ENCODE results near the gene SMARCA4. TPM values are rescaled to one million over a fixed set of nuclear protein-coding genes. Genes with fewer than 3 reads are reported as not detected.

The SMARCA4 gene
- total RNA-seq, 1 experiment from 2014 or later, result 127 TPM

GRCh38 chr19:11033763-11034162 is 72.9 kb downstream of the SMARCA4 start:
- intact Hi-C loops (cut with micrococcal nuclease), result no loop called here

DNA sequence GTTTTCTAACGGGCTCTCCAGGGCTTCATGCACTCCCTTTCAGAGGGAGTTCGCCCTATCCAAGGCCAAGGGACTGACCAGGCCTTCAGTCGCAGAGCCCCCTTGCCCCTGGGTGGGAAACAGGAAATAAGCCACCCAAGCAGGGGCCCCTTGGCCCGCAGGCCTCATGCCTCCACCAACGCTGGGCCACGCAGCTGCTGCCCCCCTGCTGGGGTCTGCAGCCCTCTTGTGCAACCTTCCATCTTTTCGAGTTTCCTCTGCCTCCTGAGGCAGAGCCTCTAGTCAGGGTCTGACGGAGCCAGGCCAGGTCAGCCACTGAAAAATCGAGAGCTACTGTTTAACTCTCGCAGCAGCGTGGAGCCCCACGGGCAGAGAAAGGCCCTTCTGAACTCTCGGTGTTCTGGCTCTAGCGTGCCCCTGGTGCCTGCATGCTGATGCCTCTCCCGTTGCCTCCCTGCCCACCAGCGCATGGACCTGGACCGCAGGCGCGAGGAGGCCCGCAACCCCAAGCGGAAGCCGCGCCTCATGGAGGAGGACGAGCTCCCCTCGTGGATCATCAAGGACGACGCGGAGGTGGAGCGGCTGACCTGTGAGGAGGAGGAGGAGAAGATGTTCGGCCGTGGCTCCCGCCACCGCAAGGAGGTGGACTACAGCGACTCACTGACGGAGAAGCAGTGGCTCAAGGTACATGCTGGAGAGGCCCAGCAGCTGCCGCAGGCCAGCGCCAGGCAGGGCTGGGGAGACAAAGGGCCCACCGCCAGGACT is 73.8 kb downstream of the SMARCA4 start:
- Mint-ChIP-seq H3K27ac (ENCODE audit: low read depth, unreplicated experiment) (peak overlapping the region; percentile 67), H3K27me3 (ENCODE audit: insufficient read depth, unreplicated experiment) (no peaks in the 10 kb centered on the region)

More at GRCh38 chr19:11033763-11034162, 72.9 kb downstream of the SMARCA4 start:
- CTCF ChIA-PET, result interaction anchor here (0.6 to 3.2 kb wide), 3 partner anchors 51 to 84 kb away, joined by 3 to 31 read pairs (median 4); partner anchors contain the start of gene LDLR
- no peaks in the 10 kb centered on the region for H3K27me3 Mint-ChIP-seq (ENCODE audit: insufficient read depth, unreplicated experiment)
- DNase-seq (ENCODE audit: unreplicated experiment), result no peak
- TF ChIP-seq, protein P1, sequence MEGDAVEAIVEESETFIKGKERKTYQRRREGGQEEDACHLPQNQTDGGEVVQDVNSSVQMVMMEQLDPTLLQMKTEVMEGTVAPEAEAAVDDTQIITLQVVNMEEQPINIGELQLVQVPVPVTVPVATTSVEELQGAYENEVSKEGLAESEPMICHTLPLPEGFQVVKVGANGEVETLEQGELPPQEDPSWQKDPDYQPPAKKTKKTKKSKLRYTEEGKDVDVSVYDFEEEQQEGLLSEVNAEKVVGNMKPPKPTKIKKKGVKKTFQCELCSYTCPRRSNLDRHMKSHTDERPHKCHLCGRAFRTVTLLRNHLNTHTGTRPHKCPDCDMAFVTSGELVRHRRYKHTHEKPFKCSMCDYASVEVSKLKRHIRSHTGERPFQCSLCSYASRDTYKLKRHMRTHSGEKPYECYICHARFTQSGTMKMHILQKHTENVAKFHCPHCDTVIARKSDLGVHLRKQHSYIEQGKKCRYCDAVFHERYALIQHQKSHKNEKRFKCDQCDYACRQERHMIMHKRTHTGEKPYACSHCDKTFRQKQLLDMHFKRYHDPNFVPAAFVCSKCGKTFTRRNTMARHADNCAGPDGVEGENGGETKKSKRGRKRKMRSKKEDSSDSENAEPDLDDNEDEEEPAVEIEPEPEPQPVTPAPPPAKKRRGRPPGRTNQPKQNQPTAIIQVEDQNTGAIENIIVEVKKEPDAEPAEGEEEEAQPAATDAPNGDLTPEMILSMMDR (IDR thresholded peaks at IDR 0.05; ENCODE audit: unreplicated experiment), result no peak
- no peaks in the 10 kb centered on the region for H3K9me3 Mint-ChIP-seq (ENCODE audit: unreplicated experiment)
- H3K4me1 Mint-ChIP-seq (ENCODE audit: insufficient read depth, unreplicated experiment), result peaks cover 22% of the 10 kb centered on the region
- peaks cover 83% of the 10 kb centered on the region for H3K36me3 Mint-ChIP-seq (ENCODE audit: insufficient read depth, unreplicated experiment)
- no peak overlapping the region for H3K4me3 Mint-ChIP-seq (ENCODE audit: unreplicated experiment)
- no peak overlapping the region for H3K27ac Mint-ChIP-seq (ENCODE audit: low read depth, unreplicated experiment)
- no TSS peak for BruUV-seq (replicated peaks)
- POLR2A ChIA-PET, result interaction anchor here (3.8 kb wide), 1 partner anchor 56 kb away, joined by 59 read pairs; the partner anchor contains the start of gene LDLR

GRCh38 chr19:11035441-11036377 is 74.9 kb downstream of the SMARCA4 start:
- TF ChIP-seq, protein P1 (IDR thresholded peaks at IDR 0.05; ENCODE audit: unreplicated experiment), result peak; percentile 95
- intact Hi-C loops (cut with micrococcal nuclease), result loop anchor here (1.0 to 2.0 kb wide), 5 partner anchors 50 to 169 kb away; partner anchors contain the start of gene LDLR
- BruUV-seq (replicated peaks), result no TSS peak
- Mint-ChIP-seq H3K27ac (ENCODE audit: low read depth, unreplicated experiment) (peak overlapping the region; percentile 67), H3K4me3 (ENCODE audit: unreplicated experiment) (no peak overlapping the region), H3K9me3 (ENCODE audit: unreplicated experiment) (no peaks in the 10 kb centered on the region), H3K4me1 (ENCODE audit: insufficient read depth, unreplicated experiment) (peaks cover 22% of the 10 kb centered on the region), H3K36me3 (ENCODE audit: insufficient read depth, unreplicated experiment) (peaks cover 79% of the 10 kb centered on the region), H3K27me3 (ENCODE audit: insufficient read depth, unreplicated experiment) (no peaks in the 10 kb centered on the region)
- CTCF ChIA-PET, result interaction anchor here (0.5 to 3.2 kb wide), 50 partner anchors 9 to 586 kb away, joined by 3 to 63 read pairs (median 4); partner anchors contain the start of gene LDLR
- POLR2A ChIA-PET, result interaction anchor here (0.6 to 3.8 kb wide), 13 partner anchors 15 to 133 kb away, joined by 3 to 59 read pairs (median 5); partner anchors contain the start of gene LDLR
- peak; percentile 99 for DNase-seq (ENCODE audit: unreplicated experiment)

More for the DNA sequence above, 73.8 kb downstream of the SMARCA4 start:
- Mint-ChIP-seq H3K36me3 (ENCODE audit: insufficient read depth, unreplicated experiment) (peaks cover 86% of the 10 kb centered on the region), H3K4me3 (ENCODE audit: unreplicated experiment) (no peak overlapping the region), H3K4me1 (ENCODE audit: insufficient read depth, unreplicated experiment) (peaks cover 22% of the 10 kb centered on the region), H3K9me3 (ENCODE audit: unreplicated experiment) (no peaks in the 10 kb centered on the region)
- intact Hi-C loops (cut with micrococcal nuclease), result no loop called here
- BruUV-seq (replicated peaks), result no TSS peak
- TF ChIP-seq, protein P1 (IDR thresholded peaks at IDR 0.05; ENCODE audit: unreplicated experiment), result no peak
- ChIA-PET CTCF (interaction anchor here (0.6 to 3.2 kb wide), 18 partner anchors 8 to 170 kb away, joined by 3 to 63 read pairs (median 5); partner anchors contain the start of gene LDLR), POLR2A (interaction anchor here (0.9 to 3.8 kb wide), 7 partner anchors 14 to 103 kb away, joined by 3 to 59 read pairs (median 5); partner anchors contain the start of gene LDLR)
- no peak for DNase-seq (ENCODE audit: unreplicated experiment)

All from MCF 10A (cell line).